Naive thymus-derived CD8-positive, alpha-beta T cell (primary cell): ENCODE measurements around the gene APP. TPM values are rescaled to one million over a fixed set of nuclear protein-coding genes. Genes with fewer than 3 reads are reported as not detected.

Experiments
- ATAC-seq, 2 donors: fragments of 150-1000 bp; cut with Tn5 transposase in 1 of 2; sonication (Bioruptor Pico), chemical (Tn5 transposase) in 1 of 2; 1 replicate in 1 of 2; 2 replicates in 1 of 2; pipeline ENCODE4 v1.10.0; 2021; ENCODE audit warnings: mild to moderate bottlenecking in 2 of 2, moderate library complexity in 2 of 2
- POLR2A ChIA-PET: fragments of 350-600 bp; sonication (Branson Sonifier 250); formaldehyde crosslinking; loops from one replicate; lab custom pipeline; 2021; ENCODE audit warnings: antibody characterized with exemption; lab: Charles Lee
- DNase-seq, 10 donors: peaks; one replicate each; pipeline versions ENCODE4 v3.0.0 to v3.0.0-alpha.2; 2020 to 2022
- H3K27ac Mint-ChIP-seq, 10 donors: one replicate each; pipeline ENCODE4 v1.8.0; 2020 to 2022; ENCODE audit warnings: mild to moderate bottlenecking in 10 of 10, mixed read lengths in 10 of 10, moderate library complexity in 4 of 10, inconsistent platforms in 1 of 10
- H3K27me3 Mint-ChIP-seq, 5 donors: one replicate each; pipeline ENCODE4 v1.8.0; 2021 to 2022; ENCODE audit warnings: mixed read lengths in 5 of 5
- H3K36me3 Mint-ChIP-seq, 3 donors: one replicate each; pipeline ENCODE4 v1.8.0; 2020 to 2022; ENCODE audit warnings: mixed read lengths in 3 of 3, mild to moderate bottlenecking in 2 of 3, inconsistent platforms in 1 of 3
- H3K4me1 Mint-ChIP-seq, 4 donors: one replicate each; pipeline ENCODE4 v1.8.0; 2021 to 2022; ENCODE audit warnings: mixed read lengths in 4 of 4
- H3K4me3 Mint-ChIP-seq, 10 donors: one replicate each; pipeline ENCODE4 v1.8.0; 2020 to 2022; ENCODE audit warnings: mild to moderate bottlenecking in 10 of 10, mixed read lengths in 10 of 10, moderate library complexity in 6 of 10, inconsistent platforms in 1 of 10
- H3K9me3 Mint-ChIP-seq, 9 donors: one replicate each; pipeline ENCODE4 v1.8.0; 2020 to 2022; ENCODE audit warnings: mixed read lengths in 9 of 9, mild to moderate bottlenecking in 3 of 9, inconsistent platforms in 1 of 9, moderate library complexity in 1 of 9
- polyA plus RNA-seq, 3 donors: library from polyadenylated mRNA; unstranded; fragments of 300-500 nt; fragmentation: Illumina TruSeq; gene quantifications; one replicate each; pipeline ENCODE4 v1.2.3, GENCODE V29; 2021
- total RNA-seq, 8 experiments: library from RNA in 2 of 8; stranded (reverse) in 2 of 8; gene quantifications; one replicate each; pipeline ENCODE4 v1.2.3 and lab custom pipeline; 2021 to 2026

The APP gene
- total and polyA plus RNA-seq, 5 experiments from 2014 or later: 6.9 to 33.8 (median 8.7) TPM

GRCh38 chr21:26120828-26121227 is 49.7 kb downstream of the APP start:
- POLR2A ChIA-PET: no interaction called here
- no peaks in the 10 kb centered on the region for H3K9me3 Mint-ChIP-seq
- H3K4me3 Mint-ChIP-seq: no peak overlapping the region
- no peak overlapping the region for H3K27ac Mint-ChIP-seq
- peaks cover 0 to 19% (median 4%) of the 10 kb centered on the region in 4 donors for H3K4me1 Mint-ChIP-seq
- no peaks in the 10 kb centered on the region for H3K27me3 Mint-ChIP-seq
- no peaks in the 10 kb centered on the region for H3K36me3 Mint-ChIP-seq
- no peak for DNase-seq
- no peak for ATAC-seq

GRCh38 chr21:26119906-26120305 is 50.7 kb downstream of the APP start:
- ATAC-seq (no peak), DNase-seq (no peak)
- Mint-ChIP-seq H3K27me3 (no peaks in the 10 kb centered on the region), H3K9me3 (no peaks in the 10 kb centered on the region), H3K4me3 (no peak overlapping the region), H3K27ac (no peak overlapping the region), H3K36me3 (no peaks in the 10 kb centered on the region), H3K4me1 (peaks cover 3 to 24% (median 7%) of the 10 kb centered on the region in 4 donors)
- POLR2A ChIA-PET: no interaction called here

GRCh38 chr21:26118938-26119540 is 51.5 kb downstream of the APP start:
- DNase-seq (no peak), ATAC-seq (no peak)
- Mint-ChIP-seq H3K4me3 (no peak overlapping the region), H3K9me3 (peaks cover 0 to 2% (median 0%) of the 10 kb centered on the region in 9 donors), H3K27ac (no peak overlapping the region), H3K4me1 (peaks cover 2 to 24% (median 7%) of the 10 kb centered on the region in 4 donors), H3K27me3 (no peaks in the 10 kb centered on the region), H3K36me3 (no peaks in the 10 kb centered on the region)
- POLR2A ChIA-PET: no interaction called here

GRCh38 chr21:26117972-26118367 is 52.6 kb downstream of the APP start:
- ATAC-seq: no peak
- H3K9me3 Mint-ChIP-seq: peaks cover 0 to 2% (median 0%) of the 10 kb centered on the region in 9 donors
- no peaks in the 10 kb centered on the region for H3K36me3 Mint-ChIP-seq
- H3K27me3 Mint-ChIP-seq: no peaks in the 10 kb centered on the region
- H3K4me1 Mint-ChIP-seq: peaks cover 2 to 24% (median 7%) of the 10 kb centered on the region in 4 donors
- no peak for DNase-seq
- POLR2A ChIA-PET: no interaction called here
- H3K27ac Mint-ChIP-seq: no peak overlapping the region
- no peak overlapping the region for H3K4me3 Mint-ChIP-seq

- no peaks in the 10 kb centered on the region for H3K27me3 Mint-ChIP-seq
- DNase-seq (no peak), ATAC-seq (no peak)
- no peak overlapping the region for H3K4me3 Mint-ChIP-seq
- POLR2A ChIA-PET: no interaction called here
- no peaks in the 10 kb centered on the region for H3K36me3 Mint-ChIP-seq
- peaks cover 2 to 24% (median 7%) of the 10 kb centered on the region in 4 donors for H3K4me1 Mint-ChIP-seq
- H3K27ac Mint-ChIP-seq: peak overlapping the region in 1 of 10 donors; percentile 55
- peaks cover 0 to 2% (median 0%) of the 10 kb centered on the region in 9 donors for H3K9me3 Mint-ChIP-seq
Observed at GRCh38 chr21:26117324-26117971, 53.1 kb downstream of the APP start.

- POLR2A ChIA-PET: no interaction called here
- DNase-seq: no peak
- H3K4me1 Mint-ChIP-seq: peaks cover 2 to 24% (median 7%) of the 10 kb centered on the region in 4 donors
- no peaks in the 10 kb centered on the region for H3K27me3 Mint-ChIP-seq
- H3K9me3 Mint-ChIP-seq: peaks cover 0 to 2% (median 0%) of the 10 kb centered on the region in 9 donors
- no peaks in the 10 kb centered on the region for H3K36me3 Mint-ChIP-seq
- no peak for ATAC-seq
- H3K27ac Mint-ChIP-seq: peak overlapping the region in 2 of 10 donors; percentile 24 to 55
- no peak overlapping the region for H3K4me3 Mint-ChIP-seq
Observed at GRCh38 chr21:26116456-26117011, 54.0 kb downstream of the APP start.

GRCh38 chr21:26115899-26116298 is 54.7 kb downstream of the APP start:
- no peak for DNase-seq

GRCh38 chr21:26115305-26115704 is 55.3 kb downstream of the APP start:
- Mint-ChIP-seq H3K36me3 (peaks cover 0 to 9% (median 6%) of the 10 kb centered on the region in 3 donors), H3K4me1 (peaks cover 2 to 24% (median 7%) of the 10 kb centered on the region in 4 donors), H3K27me3 (no peaks in the 10 kb centered on the region), H3K9me3 (peaks cover 0 to 2% (median 0%) of the 10 kb centered on the region in 9 donors), H3K27ac (peak overlapping the region in 1 of 10 donors; percentile 44), H3K4me3 (no peak overlapping the region)
- POLR2A ChIA-PET: no interaction called here
- DNase-seq: no peak
- no peak for ATAC-seq

More at GRCh38 chr21:26115899-26116298, 54.7 kb downstream of the APP start:
- no peak overlapping the region for H3K4me3 Mint-ChIP-seq
- POLR2A ChIA-PET: no interaction called here
- H3K27ac Mint-ChIP-seq: no peak overlapping the region
- ATAC-seq: no peak
- H3K9me3 Mint-ChIP-seq: peaks cover 0 to 2% (median 0%) of the 10 kb centered on the region in 9 donors
- no peaks in the 10 kb centered on the region for H3K27me3 Mint-ChIP-seq
- H3K4me1 Mint-ChIP-seq: peaks cover 2 to 24% (median 7%) of the 10 kb centered on the region in 4 donors
- peaks cover 0 to 6% (median 3%) of the 10 kb centered on the region in 3 donors for H3K36me3 Mint-ChIP-seq

- ATAC-seq: no peak
- H3K27me3 Mint-ChIP-seq: no peaks in the 10 kb centered on the region
- POLR2A ChIA-PET: no interaction called here
Observed at GRCh38 chr21:26112975-26113374, 57.6 kb downstream of the APP start.

GRCh38 chr21:26112127-26112742 is 58.3 kb downstream of the APP start:
- peaks cover 11 to 21% (median 12%) of the 10 kb centered on the region in 3 donors for H3K36me3 Mint-ChIP-seq
- no peak overlapping the region for H3K4me3 Mint-ChIP-seq
- H3K27me3 Mint-ChIP-seq: no peaks in the 10 kb centered on the region
- no peak for ATAC-seq
- H3K9me3 Mint-ChIP-seq: peaks cover 0 to 3% (median 0%) of the 10 kb centered on the region in 9 donors
- H3K4me1 Mint-ChIP-seq: peaks cover 5 to 8% (median 6%) of the 10 kb centered on the region in 4 donors
- no peak for DNase-seq
- POLR2A ChIA-PET: no interaction called here
- no peak overlapping the region for H3K27ac Mint-ChIP-seq

More at GRCh38 chr21:26112975-26113374, 57.6 kb downstream of the APP start:
- Mint-ChIP-seq H3K27ac (no peak overlapping the region), H3K4me1 (peaks cover 2 to 14% (median 6%) of the 10 kb centered on the region in 4 donors), H3K4me3 (no peak overlapping the region), H3K36me3 (peaks cover 6 to 17% (median 9%) of the 10 kb centered on the region in 3 donors), H3K9me3 (peaks cover 0 to 2% (median 0%) of the 10 kb centered on the region in 9 donors)
- no peak for DNase-seq

- ATAC-seq (no peak), DNase-seq (no peak)
- Mint-ChIP-seq H3K27ac (no peak overlapping the region), H3K27me3 (no peaks in the 10 kb centered on the region), H3K9me3 (peaks cover 0 to 3% (median 0%) of the 10 kb centered on the region in 9 donors), H3K4me3 (no peak overlapping the region), H3K36me3 (peaks cover 14 to 23% (median 15%) of the 10 kb centered on the region in 3 donors), H3K4me1 (peaks cover 4 to 6% (median 5%) of the 10 kb centered on the region in 4 donors)
- POLR2A ChIA-PET: no interaction called here
Observed at GRCh38 chr21:26110715-26111114, 59.9 kb downstream of the APP start.

GRCh38 chr21:26107429-26107828 is 63.1 kb downstream of the APP start:
- DNase-seq (no peak), ATAC-seq (no peak)
- POLR2A ChIA-PET: no interaction called here
- H3K4me1 Mint-ChIP-seq: peaks cover 0 to 3% (median 0%) of the 10 kb centered on the region in 4 donors
- H3K27me3 Mint-ChIP-seq: no peaks in the 10 kb centered on the region
- H3K9me3 Mint-ChIP-seq: peaks cover 0 to 9% (median 4%) of the 10 kb centered on the region in 9 donors
- no peak overlapping the region for H3K4me3 Mint-ChIP-seq
- peaks cover 27 to 29% (median 27%) of the 10 kb centered on the region in 3 donors for H3K36me3 Mint-ChIP-seq
- peak overlapping the region in 1 of 10 donors; percentile 12 for H3K27ac Mint-ChIP-seq
